ENCODE measurements around the gene GTF3A.

Gene GTF3A

GRCh38 chr13:27432180-27432579, 7.8 kb downstream of the GTF3A start:
- H3K36me3 Mint-ChIP-seq (ENCODE audit: low read depth) = peaks cover 53% of the 10 kb centered on the region
- no peak overlapping the region for H3K4me3 Mint-ChIP-seq
- H3K9me3 Mint-ChIP-seq = no peaks in the 10 kb centered on the region
- TF ChIP-seq, protein P1, sequence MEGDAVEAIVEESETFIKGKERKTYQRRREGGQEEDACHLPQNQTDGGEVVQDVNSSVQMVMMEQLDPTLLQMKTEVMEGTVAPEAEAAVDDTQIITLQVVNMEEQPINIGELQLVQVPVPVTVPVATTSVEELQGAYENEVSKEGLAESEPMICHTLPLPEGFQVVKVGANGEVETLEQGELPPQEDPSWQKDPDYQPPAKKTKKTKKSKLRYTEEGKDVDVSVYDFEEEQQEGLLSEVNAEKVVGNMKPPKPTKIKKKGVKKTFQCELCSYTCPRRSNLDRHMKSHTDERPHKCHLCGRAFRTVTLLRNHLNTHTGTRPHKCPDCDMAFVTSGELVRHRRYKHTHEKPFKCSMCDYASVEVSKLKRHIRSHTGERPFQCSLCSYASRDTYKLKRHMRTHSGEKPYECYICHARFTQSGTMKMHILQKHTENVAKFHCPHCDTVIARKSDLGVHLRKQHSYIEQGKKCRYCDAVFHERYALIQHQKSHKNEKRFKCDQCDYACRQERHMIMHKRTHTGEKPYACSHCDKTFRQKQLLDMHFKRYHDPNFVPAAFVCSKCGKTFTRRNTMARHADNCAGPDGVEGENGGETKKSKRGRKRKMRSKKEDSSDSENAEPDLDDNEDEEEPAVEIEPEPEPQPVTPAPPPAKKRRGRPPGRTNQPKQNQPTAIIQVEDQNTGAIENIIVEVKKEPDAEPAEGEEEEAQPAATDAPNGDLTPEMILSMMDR (IDR thresholded peaks at IDR 0.05) = no peak
- peaks cover 14% of the 10 kb centered on the region for H3K4me1 Mint-ChIP-seq
- DNase-seq = no peak
- no peaks in the 10 kb centered on the region for H3K27me3 Mint-ChIP-seq (ENCODE audit: low read depth, poor library complexity)
- peak overlapping the region; percentile 59 for H3K27ac Mint-ChIP-seq

DNA sequence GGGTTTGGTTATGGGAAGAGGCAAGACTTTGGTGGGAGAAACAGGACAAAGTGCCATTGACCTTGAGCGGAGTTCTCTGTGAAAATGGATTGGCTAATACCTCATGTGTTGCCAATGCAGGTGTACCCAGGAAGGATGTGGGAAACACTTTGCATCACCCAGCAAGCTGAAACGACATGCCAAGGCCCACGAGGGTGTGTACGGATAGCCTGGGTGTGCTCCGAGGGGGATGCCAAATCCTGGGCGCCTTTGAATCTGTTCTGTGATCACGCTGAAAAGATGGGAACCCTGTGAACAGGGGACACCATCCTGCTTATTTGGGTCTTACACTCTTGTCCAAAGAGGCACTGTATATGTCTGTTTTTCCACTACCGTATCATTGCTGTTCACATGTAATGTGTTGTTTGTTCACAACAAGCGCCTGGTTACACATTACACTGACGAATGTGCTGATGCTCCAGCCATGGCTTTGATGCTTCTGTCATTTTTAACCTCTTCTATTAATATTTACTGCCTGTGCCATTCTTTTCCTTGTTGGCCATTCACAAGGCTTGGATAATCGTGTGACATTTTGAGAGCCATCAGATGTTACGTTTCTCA, 8.3 kb downstream of the GTF3A start:
- Mint-ChIP-seq H3K9me3 (no peaks in the 10 kb centered on the region), H3K36me3 (ENCODE audit: low read depth) (peaks cover 55% of the 10 kb centered on the region), H3K27ac (no peak overlapping the region), H3K4me1 (peaks cover 9% of the 10 kb centered on the region), H3K27me3 (ENCODE audit: low read depth, poor library complexity) (no peaks in the 10 kb centered on the region), H3K4me3 (no peak overlapping the region)
- TF ChIP-seq, protein P1 (IDR thresholded peaks at IDR 0.05) = no peak
- DNase-seq = no peak

GRCh38 chr13:27437126-27437525, 12.7 kb downstream of the GTF3A start:
- Mint-ChIP-seq H3K36me3 (ENCODE audit: low read depth) (peaks cover 47% of the 10 kb centered on the region), H3K4me3 (no peak overlapping the region)

DNA sequence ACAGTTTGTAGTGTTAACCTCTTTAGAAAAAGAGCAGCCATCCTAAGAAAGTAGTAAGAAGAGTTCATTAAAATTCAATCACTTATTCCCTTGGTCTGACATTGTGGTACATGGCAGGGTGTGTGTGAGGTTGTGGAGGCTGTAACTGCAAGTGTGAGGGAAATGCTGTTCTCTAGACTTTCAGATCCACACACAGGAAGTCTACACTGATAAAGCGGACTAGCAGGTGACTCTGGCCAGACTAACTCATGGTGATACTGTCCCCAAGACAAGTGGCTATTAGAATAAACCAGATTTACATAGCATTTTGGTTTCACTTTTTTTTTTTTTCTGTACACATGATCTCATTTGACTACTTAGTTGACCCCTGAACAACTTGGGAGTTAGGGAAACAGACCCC, 16.0 kb downstream of the GTF3A start:
- H3K4me3 Mint-ChIP-seq = no peak overlapping the region

More at GRCh38 chr13:27437126-27437525, 12.7 kb downstream of the GTF3A start:
- H3K4me1 Mint-ChIP-seq = peaks cover 3% of the 10 kb centered on the region
- no peaks in the 10 kb centered on the region for H3K27me3 Mint-ChIP-seq (ENCODE audit: low read depth, poor library complexity)
- TF ChIP-seq, protein P1 (IDR thresholded peaks at IDR 0.05) = no peak
- H3K9me3 Mint-ChIP-seq = no peaks in the 10 kb centered on the region
- no peak overlapping the region for H3K27ac Mint-ChIP-seq
- DNase-seq = no peak

DNA sequence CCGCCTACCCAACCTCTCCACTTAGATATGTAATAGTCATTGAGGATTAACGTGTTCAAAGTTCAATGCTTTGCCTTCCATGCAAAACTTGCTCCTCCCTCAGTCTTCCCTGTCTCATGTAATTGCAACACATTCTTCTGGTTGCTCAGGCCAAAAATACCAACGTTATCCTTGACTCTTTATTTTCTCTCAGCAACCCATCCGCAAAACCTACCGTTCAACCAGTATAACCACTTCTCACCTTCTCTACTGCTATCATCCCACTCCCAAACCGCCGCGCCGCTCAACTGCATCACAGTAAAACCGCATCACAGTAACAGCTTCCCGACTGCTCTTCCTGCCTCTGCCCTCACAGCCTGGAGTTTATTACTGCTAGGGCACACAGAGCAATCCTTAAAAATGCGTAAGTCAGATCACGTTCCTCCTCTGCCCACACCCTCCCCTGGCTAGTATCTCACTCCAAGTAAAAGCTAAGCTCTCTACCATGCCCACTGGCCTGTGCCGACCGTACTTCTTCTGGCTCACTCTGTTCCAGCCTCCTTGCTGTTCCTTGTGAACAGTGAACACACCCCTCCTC, 17.7 kb downstream of the GTF3A start:
- Mint-ChIP-seq H3K36me3 (ENCODE audit: low read depth) (peaks cover 45% of the 10 kb centered on the region), H3K4me1 (peaks cover 17% of the 10 kb centered on the region), H3K4me3 (no peak overlapping the region), H3K9me3 (no peaks in the 10 kb centered on the region), H3K27me3 (ENCODE audit: low read depth, poor library complexity) (no peaks in the 10 kb centered on the region), H3K27ac (peak overlapping the region; percentile 39)
- TF ChIP-seq, protein P1 (IDR thresholded peaks at IDR 0.05) = no peak
- DNase-seq = no peak

More for the DNA sequence above, 16.0 kb downstream of the GTF3A start:
- H3K9me3 Mint-ChIP-seq = no peaks in the 10 kb centered on the region
- H3K27me3 Mint-ChIP-seq (ENCODE audit: low read depth, poor library complexity) = no peaks in the 10 kb centered on the region
- H3K27ac Mint-ChIP-seq = no peak overlapping the region
- TF ChIP-seq, protein P1 (IDR thresholded peaks at IDR 0.05) = no peak
- peaks cover 11% of the 10 kb centered on the region for H3K4me1 Mint-ChIP-seq
- no peak for DNase-seq
- H3K36me3 Mint-ChIP-seq (ENCODE audit: low read depth) = peaks cover 47% of the 10 kb centered on the region

DNA sequence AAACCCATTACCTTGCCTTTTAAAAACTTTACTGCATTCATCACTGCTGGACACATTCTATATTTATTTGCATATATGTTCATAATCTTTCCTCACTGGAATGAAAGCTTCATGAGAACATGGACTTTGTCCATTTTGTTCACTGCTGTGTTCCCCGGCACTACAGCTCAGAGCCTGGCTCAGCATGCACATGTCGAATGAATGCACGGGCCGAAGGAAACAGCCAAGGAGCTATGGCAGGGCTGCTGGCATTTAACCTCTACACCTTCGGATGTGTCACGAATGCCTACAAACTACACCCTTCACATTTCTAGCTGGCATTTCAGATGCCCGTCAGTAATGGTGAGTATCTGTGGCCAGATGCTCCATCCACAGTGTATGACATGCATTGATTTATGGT, 18.4 kb downstream of the GTF3A start:
- TF ChIP-seq, protein P1 (IDR thresholded peaks at IDR 0.05) = no peak
- H3K4me3 Mint-ChIP-seq = no peak overlapping the region
- H3K36me3 Mint-ChIP-seq (ENCODE audit: low read depth) = peaks cover 38% of the 10 kb centered on the region
- H3K27ac Mint-ChIP-seq = peak overlapping the region; percentile 39
- peaks cover 22% of the 10 kb centered on the region for H3K4me1 Mint-ChIP-seq
- no peaks in the 10 kb centered on the region for H3K27me3 Mint-ChIP-seq (ENCODE audit: low read depth, poor library complexity)
- DNase-seq = no peak
- H3K9me3 Mint-ChIP-seq = no peaks in the 10 kb centered on the region
